Measurements from ENCODE around the gene CACFD1. TPM values are rescaled to one million over a fixed set of nuclear protein-coding genes. Genes with fewer than 3 reads are reported as not detected.

The CACFD1 gene
- total RNA-seq = 1 to 10 TPM; 2.4 to 7.0 TPM

DNA sequence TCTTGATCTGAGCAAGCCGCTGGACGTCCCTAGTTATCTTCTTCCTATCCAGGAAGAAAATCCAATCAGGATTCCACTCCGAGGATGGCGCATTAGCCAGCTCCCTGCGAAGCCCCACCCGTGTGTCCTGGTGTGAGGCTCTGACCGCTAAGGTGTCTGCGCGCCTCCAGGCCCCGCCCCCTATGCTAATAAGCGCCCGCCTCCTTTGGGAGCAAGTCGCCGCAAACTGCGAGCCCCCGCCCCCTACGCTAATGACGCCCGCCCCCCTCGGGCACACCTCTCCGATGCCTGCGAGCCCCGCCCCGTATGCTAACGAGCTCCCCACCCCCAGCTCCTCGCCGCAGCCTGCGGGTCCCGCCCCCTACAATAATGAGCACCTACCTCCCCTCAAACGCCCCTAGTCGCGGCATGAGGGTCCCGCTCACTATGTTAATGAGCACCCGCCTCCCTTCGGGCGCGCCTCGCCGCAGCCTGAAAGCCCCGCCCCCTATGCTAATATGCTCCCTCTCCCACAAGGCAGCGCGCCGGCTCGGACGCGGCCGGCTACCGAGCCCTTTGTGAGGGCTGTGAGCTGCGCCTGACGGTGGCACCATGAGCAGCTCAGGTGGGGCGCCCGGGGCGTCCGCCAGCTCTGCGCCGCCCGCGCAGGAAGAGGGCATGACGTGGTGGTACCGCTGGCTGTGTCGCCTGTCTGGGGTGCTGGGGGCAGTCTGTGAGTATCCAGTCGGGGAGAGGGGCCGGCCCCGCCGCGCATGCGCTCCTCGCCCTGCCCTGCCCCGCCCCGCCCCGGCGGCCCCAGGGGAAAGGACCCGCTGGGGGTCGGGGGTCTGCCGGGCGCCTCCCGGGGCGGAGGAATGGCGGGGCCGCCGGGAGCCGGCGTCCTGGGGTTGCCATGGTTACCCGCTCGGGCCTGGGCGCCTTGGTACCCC, at the start of gene CACFD1:
TSS of gene CACFD1 (plus strand) at position 503 of the 929 bp plus-strand sequence. CDS start at position 592, 89 bp downstream.
- no peaks in the 10 kb centered on the region for H3K9me3 Mint-ChIP-seq
- H3K4me3 Mint-ChIP-seq = peak within 1 kb of the TSS; percentile 89
- no peaks in the 10 kb centered on the region for H3K27me3 Mint-ChIP-seq
- H3K4me1 Mint-ChIP-seq (ENCODE audit: low read depth in 2 of 2) = peaks cover 0 to 14% of the 10 kb centered on the region in 2 donors
- peak; percentile 94 for DNase-seq (ENCODE audit: low spot score)
- H3K36me3 Mint-ChIP-seq = no peaks in the 10 kb centered on the region
- H3K27ac Mint-ChIP-seq = peak within 1 kb of the TSS; percentile 60 to 86
- ATAC-seq = peak; percentile 90 to 92

DNA sequence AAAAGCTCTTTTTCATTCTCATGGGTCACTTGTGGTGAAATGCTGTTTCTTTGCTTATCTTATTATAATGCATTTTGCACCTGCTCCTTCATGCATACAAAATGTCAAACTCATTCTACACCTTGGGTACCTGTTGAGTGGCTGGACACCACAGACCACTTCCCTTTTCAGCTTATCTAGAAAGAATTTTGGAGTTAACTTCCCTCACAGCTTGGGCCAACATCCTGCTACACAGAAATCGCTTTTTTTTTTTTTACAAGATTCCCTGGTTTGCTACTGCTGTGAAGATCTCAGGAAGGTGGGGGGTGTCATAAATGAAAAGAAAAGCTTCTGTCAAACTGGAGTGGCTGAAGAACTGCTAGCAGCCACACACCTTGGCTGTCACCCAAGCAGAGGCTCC, 44.6 kb upstream of the CACFD1 start:
- H3K27ac Mint-ChIP-seq = peak overlapping the region in 1 of 2 donors; percentile 25
- DNase-seq (ENCODE audit: low spot score) (no peak), ATAC-seq (no peak)
- no peaks in the 10 kb centered on the region for H3K27me3 Mint-ChIP-seq
- H3K4me1 Mint-ChIP-seq (ENCODE audit: low read depth in 2 of 2) = peaks cover 26 to 35% of the 10 kb centered on the region in 2 donors
- peaks cover 9% of the 10 kb centered on the region for H3K36me3 Mint-ChIP-seq
- peaks cover 4% of the 10 kb centered on the region for H3K9me3 Mint-ChIP-seq
- H3K4me3 Mint-ChIP-seq = peak overlapping the region; percentile 56

DNA sequence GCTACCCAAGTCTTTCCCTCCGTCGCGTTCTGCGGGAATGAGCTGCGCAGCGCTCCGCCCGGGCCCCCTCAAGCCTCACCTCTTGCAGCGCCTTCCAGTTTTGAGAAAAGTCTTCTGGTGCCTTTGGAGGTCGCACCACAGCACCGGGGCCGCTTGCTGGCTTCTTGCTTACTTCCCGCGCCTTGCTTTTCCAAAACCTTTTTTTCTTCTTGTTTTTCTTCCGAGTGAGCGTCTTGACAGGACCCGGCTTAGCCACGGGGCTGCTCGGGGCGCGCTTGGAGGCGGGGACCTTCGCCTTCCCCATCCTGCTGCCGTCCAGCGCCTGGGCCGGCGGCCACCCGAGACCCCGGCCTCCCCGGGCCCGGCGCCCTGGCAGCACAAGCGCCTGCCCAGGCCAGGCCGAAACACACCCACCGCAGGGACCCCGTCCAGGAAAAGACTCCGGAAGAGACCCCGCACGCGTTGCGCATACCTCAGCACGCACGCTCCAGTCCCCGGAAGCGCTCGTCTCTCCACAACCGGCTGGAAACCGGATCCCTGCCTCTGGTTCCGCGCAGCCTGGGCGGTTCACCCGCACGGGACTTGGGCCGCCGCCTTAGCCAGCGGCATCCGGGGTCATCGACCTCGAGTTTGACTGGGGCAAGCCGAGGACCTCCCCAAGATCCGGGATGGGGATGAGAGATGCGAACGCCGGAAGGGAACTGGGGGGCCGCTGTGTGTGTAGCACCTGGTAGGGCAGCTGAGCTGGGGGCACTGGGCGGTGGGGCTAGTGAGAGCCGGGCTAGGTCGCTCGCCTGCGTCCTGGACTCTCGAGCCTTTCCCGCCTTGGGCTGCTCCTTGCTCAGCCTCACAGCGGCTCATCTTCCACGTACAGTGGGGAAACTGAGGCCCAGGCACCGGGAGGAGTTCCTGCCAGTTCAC, 42.0 kb upstream of the CACFD1 start, which contains the start of gene REXO4:
TSS of gene REXO4 (minus strand) at position 470 of the 921 bp plus-strand sequence. CDS start at position 304, 166 bp downstream.
- peaks cover 9% of the 10 kb centered on the region for H3K36me3 Mint-ChIP-seq

DNA sequence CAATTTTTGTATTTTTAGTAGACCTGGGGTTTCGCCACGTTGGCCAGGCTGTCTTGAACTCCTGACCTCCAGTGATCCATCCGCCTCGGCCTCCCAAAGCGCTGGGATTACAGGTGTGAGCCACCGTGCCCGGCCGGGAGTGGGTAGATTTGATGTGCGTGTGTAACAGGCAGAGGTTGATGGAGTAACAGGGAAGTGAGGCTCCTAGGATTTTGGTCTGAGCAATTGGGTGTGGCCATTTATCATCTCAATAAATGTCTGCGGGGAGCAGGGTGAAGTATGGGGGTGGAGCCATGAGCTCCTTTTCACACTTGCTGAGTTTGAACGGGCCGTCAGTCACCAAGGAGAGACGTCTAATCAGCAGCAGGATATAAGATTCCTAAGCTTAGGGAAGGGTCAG, 40.8 kb upstream of the CACFD1 start:
- DNase-seq (ENCODE audit: low spot score) (no peak), ATAC-seq (no peak)
- H3K4me3 Mint-ChIP-seq = peak overlapping the region; percentile 92
- peaks cover 42 to 51% of the 10 kb centered on the region in 2 donors for H3K4me1 Mint-ChIP-seq (ENCODE audit: low read depth in 2 of 2)
- H3K27me3 Mint-ChIP-seq = no peaks in the 10 kb centered on the region
- peaks cover 4% of the 10 kb centered on the region for H3K9me3 Mint-ChIP-seq
- peaks cover 9% of the 10 kb centered on the region for H3K36me3 Mint-ChIP-seq
- peak overlapping the region; percentile 87 to 88 for H3K27ac Mint-ChIP-seq

More for the DNA sequence above, 42.0 kb upstream of the CACFD1 start, which contains the start of gene REXO4:
- DNase-seq (ENCODE audit: low spot score) = peak; percentile 89
- no peaks in the 10 kb centered on the region for H3K27me3 Mint-ChIP-seq
- H3K27ac Mint-ChIP-seq = peak within 1 kb of the TSS; percentile 87 to 88
- peak within 1 kb of the TSS; percentile 92 for H3K4me3 Mint-ChIP-seq
- H3K4me1 Mint-ChIP-seq (ENCODE audit: low read depth in 2 of 2) = peaks cover 42 to 51% of the 10 kb centered on the region in 2 donors
- peaks cover 4% of the 10 kb centered on the region for H3K9me3 Mint-ChIP-seq
- ATAC-seq = peak; percentile 89 to 92

DNA sequence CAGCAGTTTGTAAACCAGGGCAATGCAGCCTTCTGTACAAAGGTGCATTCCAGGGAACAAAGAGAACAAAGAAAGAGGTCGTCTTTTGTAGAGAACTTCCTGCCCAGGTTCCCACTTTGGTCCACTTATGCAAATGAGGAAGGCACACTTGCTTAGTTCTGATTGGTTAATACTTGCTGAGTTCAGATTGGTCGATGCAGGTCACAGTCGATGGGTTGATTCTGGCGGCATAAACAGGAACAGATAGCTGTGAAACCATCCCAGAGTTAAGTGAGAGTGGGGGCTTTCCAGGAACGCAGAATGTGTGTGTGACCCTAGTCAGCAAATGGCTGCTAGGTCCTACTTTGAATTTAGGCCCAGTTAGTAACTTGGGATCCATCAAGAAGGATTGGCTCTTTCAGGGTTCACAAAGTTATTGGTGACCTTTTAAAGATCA, 39.4 kb upstream of the CACFD1 start:
- DNase-seq (ENCODE audit: low spot score) (no peak), ATAC-seq (peak; percentile 25 to 52)
- peak overlapping the region; percentile 62 for H3K4me3 Mint-ChIP-seq
- H3K4me1 Mint-ChIP-seq (ENCODE audit: low read depth in 2 of 2) = peaks cover 32 to 42% of the 10 kb centered on the region in 2 donors
- H3K36me3 Mint-ChIP-seq = no peaks in the 10 kb centered on the region
- H3K27ac Mint-ChIP-seq = peak overlapping the region; percentile 42 to 61
- no peaks in the 10 kb centered on the region for H3K27me3 Mint-ChIP-seq
- peaks cover 4% of the 10 kb centered on the region for H3K9me3 Mint-ChIP-seq

DNA sequence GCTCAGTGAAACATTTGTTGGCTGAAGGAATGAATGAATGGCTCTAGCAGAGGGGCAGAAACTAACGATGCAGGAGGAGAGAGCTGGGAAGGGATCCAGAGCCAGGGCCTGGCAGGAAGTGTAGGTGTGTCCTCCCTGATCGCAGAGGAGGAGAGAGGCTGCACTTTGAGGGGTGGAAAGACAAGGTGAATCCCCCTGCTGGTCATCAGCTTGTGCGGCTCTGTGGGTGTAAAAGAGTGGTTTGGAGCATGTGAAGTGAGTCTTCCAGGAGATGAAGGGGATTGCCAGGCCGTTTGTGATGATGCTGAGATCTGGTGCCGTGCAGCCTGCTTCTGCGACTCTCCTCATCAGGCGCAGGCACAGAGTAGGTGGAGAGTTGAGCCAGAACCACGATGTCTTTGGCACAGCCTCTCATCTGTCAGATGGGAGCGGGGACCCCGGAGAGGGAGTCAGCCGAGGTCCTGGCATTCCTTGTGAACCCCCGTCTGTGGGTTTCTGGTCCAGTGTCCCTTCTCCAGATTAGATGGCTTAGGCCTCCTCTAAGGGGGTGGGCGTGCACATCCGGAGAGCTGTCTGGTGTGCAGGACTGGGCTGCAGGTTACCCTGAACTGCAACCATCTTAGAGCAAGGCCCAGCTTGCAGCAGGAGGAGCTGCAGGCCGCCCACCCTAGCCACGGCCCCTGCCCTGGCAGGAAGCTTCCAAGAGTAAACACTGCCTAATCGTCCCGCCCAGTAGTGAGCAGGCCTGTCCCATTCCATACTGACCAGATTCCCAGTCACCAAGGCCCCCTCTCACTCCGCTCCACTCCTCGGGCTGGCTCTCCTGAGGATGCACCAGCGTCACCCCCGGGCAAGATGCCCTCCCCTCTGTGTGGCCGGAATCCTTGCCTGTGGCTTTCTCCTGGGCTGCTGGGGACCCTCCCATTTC, 37.9 kb upstream of the CACFD1 start, which contains the start of gene ADAMTS13:
TSS of gene ADAMTS13 (plus strand) at position 753 of the 928 bp plus-strand sequence. CDS start at position 830, 77 bp downstream.
- H3K4me1 Mint-ChIP-seq (ENCODE audit: low read depth in 2 of 2) = peaks cover 30 to 32% of the 10 kb centered on the region in 2 donors
- H3K4me3 Mint-ChIP-seq = peak within 1 kb of the TSS; percentile 54
- peak; percentile 67 to 74 for ATAC-seq
- no peaks in the 10 kb centered on the region for H3K36me3 Mint-ChIP-seq
- H3K27me3 Mint-ChIP-seq = peaks cover 0 to 2% of the 10 kb centered on the region in 2 donors
- peak; percentile 86 for DNase-seq (ENCODE audit: low spot score)
- H3K27ac Mint-ChIP-seq = peak within 1 kb of the TSS; percentile 29 to 53
- peaks cover 4% of the 10 kb centered on the region for H3K9me3 Mint-ChIP-seq

DNA sequence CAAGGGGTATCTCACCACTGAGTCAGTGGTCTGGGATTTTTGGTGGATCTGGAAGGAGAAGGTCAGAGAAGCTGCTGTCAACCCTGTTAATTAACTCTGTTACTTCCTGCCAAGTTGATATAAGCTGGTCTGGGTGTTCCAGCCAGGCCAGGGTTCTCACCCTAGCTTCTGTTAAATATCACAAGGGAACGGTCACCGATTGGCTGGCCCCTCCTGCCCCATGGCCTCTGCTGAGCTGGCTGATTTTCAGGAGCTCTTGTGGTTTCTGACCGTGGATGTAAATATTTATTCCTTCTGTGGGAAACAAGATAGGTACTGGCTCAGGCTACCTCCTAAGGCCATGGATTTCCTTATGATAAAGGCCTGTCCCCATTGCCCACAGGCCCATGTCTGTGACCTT, 36.6 kb upstream of the CACFD1 start:
- no peak for DNase-seq (ENCODE audit: low spot score)
- H3K4me1 Mint-ChIP-seq (ENCODE audit: low read depth in 2 of 2) = peaks cover 29% of the 10 kb centered on the region in 2 donors
- H3K27me3 Mint-ChIP-seq = peaks cover 2 to 11% of the 10 kb centered on the region in 2 donors
- no peak for ATAC-seq
- H3K36me3 Mint-ChIP-seq = no peaks in the 10 kb centered on the region
- peaks cover 4% of the 10 kb centered on the region for H3K9me3 Mint-ChIP-seq
- no peak overlapping the region for H3K4me3 Mint-ChIP-seq
- peak overlapping the region in 1 of 2 donors; percentile 53 for H3K27ac Mint-ChIP-seq

DNA sequence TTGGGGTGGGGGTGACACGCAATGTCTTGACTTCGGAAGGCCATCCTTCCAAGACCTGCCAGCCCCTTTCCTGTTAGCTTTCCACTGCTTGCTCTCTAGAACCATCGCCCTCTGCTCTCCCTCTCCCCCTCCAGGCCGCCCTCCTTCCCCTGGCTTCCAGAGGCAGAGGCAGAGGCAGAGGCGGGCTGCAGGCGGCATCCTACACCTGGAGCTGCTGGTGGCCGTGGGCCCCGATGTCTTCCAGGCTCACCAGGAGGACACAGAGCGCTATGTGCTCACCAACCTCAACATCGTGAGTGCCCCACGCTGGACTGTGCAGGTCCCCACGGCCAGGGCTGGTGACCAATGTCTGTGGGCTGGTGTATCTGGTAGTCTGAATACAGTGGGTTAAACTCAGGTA, 35.6 kb upstream of the CACFD1 start:
- no peaks in the 10 kb centered on the region for H3K36me3 Mint-ChIP-seq
- DNase-seq (ENCODE audit: low spot score) (no peak), ATAC-seq (no peak)
- peaks cover 2% of the 10 kb centered on the region for H3K9me3 Mint-ChIP-seq
- H3K27ac Mint-ChIP-seq = no peak overlapping the region
- H3K27me3 Mint-ChIP-seq = peaks cover 2 to 11% of the 10 kb centered on the region in 2 donors
- no peak overlapping the region for H3K4me3 Mint-ChIP-seq
- H3K4me1 Mint-ChIP-seq (ENCODE audit: low read depth in 2 of 2) = peaks cover 19 to 20% of the 10 kb centered on the region in 2 donors

DNA sequence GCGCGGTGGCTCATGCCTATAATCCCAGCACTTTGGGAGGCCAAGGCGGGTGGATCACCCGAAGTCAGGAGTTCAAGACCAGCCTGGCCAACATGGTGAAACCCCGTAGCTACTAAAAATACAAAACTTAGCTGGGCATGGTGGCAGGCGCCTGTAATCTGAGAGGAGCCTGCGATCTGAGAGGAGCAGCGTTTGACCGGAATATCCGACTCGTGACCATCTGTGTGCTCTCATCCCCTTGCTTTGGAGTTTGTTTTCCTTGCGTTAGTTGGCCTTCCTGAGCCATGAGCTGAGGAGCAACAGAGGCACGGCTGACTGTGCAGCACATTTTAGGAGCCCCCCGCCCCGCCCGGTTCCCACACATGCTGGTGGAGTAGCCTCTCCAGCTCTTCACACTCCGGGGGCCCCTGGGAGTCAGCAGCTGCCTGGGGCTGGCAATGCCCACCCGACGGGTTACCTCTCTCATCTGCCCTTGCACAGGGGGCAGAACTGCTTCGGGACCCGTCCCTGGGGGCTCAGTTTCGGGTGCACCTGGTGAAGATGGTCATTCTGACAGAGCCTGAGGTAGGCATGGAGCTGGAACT, 34.6 kb upstream of the CACFD1 start:
- Mint-ChIP-seq H3K9me3 (no peaks in the 10 kb centered on the region), H3K36me3 (no peaks in the 10 kb centered on the region), H3K4me3 (no peak overlapping the region), H3K27ac (no peak overlapping the region), H3K4me1 (ENCODE audit: low read depth in 2 of 2) (peaks cover 16 to 18% of the 10 kb centered on the region in 2 donors), H3K27me3 (peaks cover 2 to 11% of the 10 kb centered on the region in 2 donors)
- no peak for DNase-seq (ENCODE audit: low spot score)
- ATAC-seq = no peak

DNA sequence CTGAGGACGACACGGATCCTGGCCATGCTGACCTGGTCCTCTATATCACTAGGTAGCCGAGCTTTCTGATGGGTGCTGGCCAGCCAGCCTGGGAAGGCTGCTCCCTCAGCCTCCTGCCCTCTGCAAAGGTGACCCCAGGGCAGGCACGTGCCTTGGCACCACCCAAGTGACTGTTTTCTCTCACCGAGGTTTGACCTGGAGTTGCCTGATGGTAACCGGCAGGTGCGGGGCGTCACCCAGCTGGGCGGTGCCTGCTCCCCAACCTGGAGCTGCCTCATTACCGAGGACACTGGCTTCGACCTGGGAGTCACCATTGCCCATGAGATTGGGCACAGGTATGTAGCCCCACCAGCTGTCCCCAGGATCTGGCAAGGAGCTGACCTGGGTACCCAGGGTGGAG, 33.8 kb upstream of the CACFD1 start:
- DNase-seq (ENCODE audit: low spot score) (no peak), ATAC-seq (no peak)
- Mint-ChIP-seq H3K9me3 (no peaks in the 10 kb centered on the region), H3K27ac (no peak overlapping the region), H3K4me3 (no peak overlapping the region), H3K4me1 (ENCODE audit: low read depth in 2 of 2) (peaks cover 9 to 12% of the 10 kb centered on the region in 2 donors), H3K27me3 (peaks cover 2 to 11% of the 10 kb centered on the region in 2 donors), H3K36me3 (no peaks in the 10 kb centered on the region)

DNA sequence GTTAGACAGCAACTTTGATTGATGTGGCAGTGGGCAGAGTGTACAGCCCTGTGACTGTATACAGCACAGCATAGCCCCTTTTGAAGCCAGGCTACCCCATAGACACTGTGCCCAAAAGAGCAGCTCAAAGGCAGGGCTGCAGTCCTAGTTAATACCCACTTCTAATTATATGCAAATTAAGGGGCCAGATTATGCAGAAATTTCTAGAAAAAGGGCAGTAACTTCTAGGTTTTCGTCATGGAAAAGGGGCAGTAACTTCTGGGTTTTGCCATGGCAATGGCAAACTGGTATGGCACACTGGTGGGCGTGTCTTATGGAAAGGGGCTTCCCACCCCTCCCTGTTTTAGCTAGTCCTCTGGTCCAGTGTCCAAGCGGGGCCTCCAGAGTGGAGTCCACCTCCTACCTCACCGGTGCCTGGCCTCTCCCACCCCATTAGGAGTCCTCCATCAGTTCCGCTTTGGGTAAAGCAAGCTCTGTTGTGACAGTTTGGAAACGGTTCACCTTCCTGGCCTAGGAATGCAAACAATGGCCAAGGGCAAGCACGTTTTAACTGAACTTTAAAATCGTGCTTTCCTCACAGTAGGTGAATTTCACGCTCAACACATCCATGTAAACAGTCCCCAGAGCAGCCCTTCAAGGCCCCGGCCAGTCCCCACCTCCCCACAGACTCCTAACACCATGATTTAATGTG, 32.0 kb upstream of the CACFD1 start:
- no peak overlapping the region for H3K4me3 Mint-ChIP-seq
- no peaks in the 10 kb centered on the region for H3K36me3 Mint-ChIP-seq
- no peaks in the 10 kb centered on the region for H3K4me1 Mint-ChIP-seq (ENCODE audit: low read depth in 2 of 2)
- ATAC-seq = no peak
- no peak overlapping the region for H3K27ac Mint-ChIP-seq
- no peak for DNase-seq (ENCODE audit: low spot score)
- peaks cover 2 to 11% of the 10 kb centered on the region in 2 donors for H3K27me3 Mint-ChIP-seq
- H3K9me3 Mint-ChIP-seq = no peaks in the 10 kb centered on the region

All from natural killer cell treated with Interleukin-12 subunit alpha and Interleukin-12 subunit beta and Interleukin-15 and Interleukin-18, amount 100 ng/mL, for 72 hours (primary cell).